IMR-90 (cell line): ENCODE measurements around the gene KAT2B. TPM values are rescaled to one million over a fixed set of nuclear protein-coding genes. Genes with fewer than 3 reads are reported as not detected.

ENCODE experiments used
- ATAC-seq: fragments of 200-7000 bp; cut with Tn5 transposase; 2 replicates; pipeline ENCODE4 v1.9.1; 2020; ENCODE audit warnings: low read depth, mild to moderate bottlenecking, moderate library complexity
- BruUV-seq: library from RNA; stranded (reverse); fragments of 400-500 nt; replicated peaks from 2 replicates; lab custom pipeline; 2021; lab: Mats Ljungman, UMichigan
- CTCF ChIA-PET: fragments of 300-600 bp; formaldehyde crosslinking; extraction: SDS; loops from one replicate; lab custom pipeline; 2021; ENCODE audit warnings: antibody characterized with exemption; lab: Yijun Ruan, JAX
- POLR2A ChIA-PET: fragments of 300-600 bp; sonication (Branson Sonifier 250); formaldehyde crosslinking; loops from one replicate; lab custom pipeline; 2022; ENCODE audit warnings: antibody characterized with exemption; ENCODE audit not compliant: unreplicated experiment; lab: Charles Lee
- DNase-seq: peaks from one replicate; pipeline ENCODE4 v3.0.0; 2013
- H2AFZ ChIP-seq: replicated peaks from 2 replicates; pipeline ENCODE3; 2013; ENCODE audit warnings: low read length, mild to moderate bottlenecking; ENCODE audit not compliant: poor library complexity
- H2AK5ac ChIP-seq: 2 replicates; pipeline ENCODE4 v1.6.1; 2013; ENCODE audit warnings: low read depth, low read length, inconsistent platforms
- H2AK9ac ChIP-seq: replicated peaks from 2 replicates; pipeline ENCODE3; 2013; ENCODE audit warnings: mild to moderate bottlenecking, low read depth, low read length, moderate library complexity; ENCODE audit not compliant: poor library complexity
- H2BK120ac ChIP-seq: 2 replicates; pipeline ENCODE4 v1.6.1; 2013; ENCODE audit warnings: low read depth, low read length, inconsistent platforms
- H2BK15ac ChIP-seq: 3 replicates; pipeline ENCODE4 v1.6.1; 2013; ENCODE audit warnings: low read depth, low read length, inconsistent platforms
- H2BK20ac ChIP-seq: 2 replicates; pipeline ENCODE4 v1.6.1; 2013; ENCODE audit warnings: low read depth, mild to moderate bottlenecking, inconsistent platforms, low read length, moderate library complexity
- H2BK5ac ChIP-seq: 2 replicates; pipeline ENCODE4 v1.6.1; 2013; ENCODE audit warnings: mild to moderate bottlenecking, low read depth, low read length, inconsistent platforms; ENCODE audit not compliant: poor library complexity, severe bottlenecking
- H3K14ac ChIP-seq: replicated peaks from 2 replicates; pipeline ENCODE4 v1.6.1; 2013; ENCODE audit warnings: low read depth, low read length, inconsistent platforms
- H3K18ac ChIP-seq: 2 replicates; pipeline ENCODE4 v1.6.1; 2013; ENCODE audit warnings: low read depth, low read length, control low read depth
- H3K23ac ChIP-seq: 2 replicates; pipeline ENCODE4 v1.6.1; 2013; ENCODE audit warnings: low read depth, low read length, inconsistent platforms
- H3K27ac ChIP-seq: 2 replicates; pipeline ENCODE4 v1.5.1; 2013; ENCODE audit warnings: mild to moderate bottlenecking, control low read depth, low read length; ENCODE audit not compliant: insufficient read depth
- H3K27me3 ChIP-seq: 2 replicates; pipeline ENCODE4 v1.6.1; 2013; ENCODE audit warnings: low read length; ENCODE audit not compliant: control insufficient read depth, insufficient read depth
- H3K36me3 ChIP-seq: 2 replicates; pipeline ENCODE4 v1.6.1; 2013; ENCODE audit warnings: low read length, mixed read lengths; ENCODE audit not compliant: control insufficient read depth, insufficient read depth
- H3K4ac ChIP-seq: 2 replicates; pipeline ENCODE4 v1.6.1; 2013; ENCODE audit warnings: low read depth, low read length, inconsistent platforms
- H3K4me1 ChIP-seq: 2 replicates; pipeline ENCODE4 v1.6.1; 2013; ENCODE audit warnings: low read length, mixed read lengths; ENCODE audit not compliant: control insufficient read depth, insufficient read depth
- H3K4me2 ChIP-seq: 2 replicates; pipeline ENCODE4 v1.6.1; 2013; ENCODE audit warnings: low read depth, mild to moderate bottlenecking, control low read depth, low read length, moderate library complexity
- H3K4me3 ChIP-seq: 2 replicates; pipeline ENCODE4 v1.5.1; 2013; ENCODE audit warnings: low read depth, mild to moderate bottlenecking, control low read depth, low read length, moderate library complexity; ENCODE audit not compliant: insufficient read depth
- H3K56ac ChIP-seq: 2 replicates; pipeline ENCODE4 v1.6.1; 2013; ENCODE audit warnings: low read length, inconsistent platforms; ENCODE audit not compliant: insufficient read depth; ENCODE audit errors: extremely low read depth
- H3K79me1 ChIP-seq, 2 experiments: 2 replicates each; pipeline ENCODE4 v1.6.1; 2013; ENCODE audit warnings: low read length in 2 of 2, inconsistent platforms in 1 of 2, low read depth in 1 of 2
- H3K9ac ChIP-seq: 2 replicates; pipeline ENCODE4 v1.6.1; 2013; ENCODE audit warnings: low read depth, low read length, control low read depth
- H3K9me1 ChIP-seq: 2 replicates; pipeline ENCODE4 v1.6.1; 2013; ENCODE audit warnings: low read length, inconsistent platforms; ENCODE audit not compliant: insufficient read depth
- H3K9me3 ChIP-seq: 2 replicates; pipeline ENCODE4 v1.6.1; 2013; ENCODE audit warnings: low read length; ENCODE audit not compliant: control insufficient read depth, insufficient read depth
- H4K20me1 ChIP-seq: 2 replicates; pipeline ENCODE4 v1.6.1; 2013; ENCODE audit warnings: low read length, inconsistent platforms; ENCODE audit not compliant: insufficient read depth
- H4K5ac ChIP-seq: 2 replicates; pipeline ENCODE4 v1.6.1; 2013; ENCODE audit warnings: mild to moderate bottlenecking, low read depth, low read length, control low read depth
- H4K8ac ChIP-seq, 2 experiments: 2 replicates each; pipeline ENCODE4 v1.6.1; 2013; ENCODE audit warnings: low read depth in 2 of 2, low read length in 2 of 2, control low read depth in 1 of 2, inconsistent platforms in 1 of 2
- H4K91ac ChIP-seq: 2 replicates; pipeline ENCODE4 v1.6.1; 2013; ENCODE audit warnings: low read depth, low read length, inconsistent platforms; ENCODE audit not compliant: insufficient read depth
- BHLHE40 ChIP-seq: fragments of 150-350 bp; IDR thresholded peaks from 2 replicates; pipeline ENCODE4 v1.6.1; 2016; ENCODE audit warnings: mild to moderate bottlenecking, low read depth, low read length
- CEBPB ChIP-seq: IDR thresholded peaks from 2 replicates; pipeline ENCODE4 v1.6.1; 2012; ENCODE audit warnings: low read depth, low read length, improper control_type of control experiment
- CHD1 ChIP-seq: IDR thresholded peaks from 2 replicates; pipeline ENCODE4 v1.6.1; 2012; ENCODE audit warnings: low read depth, low read length, improper control_type of control experiment
- ELK1 ChIP-seq: fragments of 150-350 bp; IDR thresholded peaks from 2 replicates; pipeline ENCODE4 v1.6.1; 2016; ENCODE audit warnings: low read depth, mild to moderate bottlenecking, low read length, moderate library complexity, borderline replicate concordance
- FOS ChIP-seq: fragments of 150-350 bp; IDR thresholded peaks from 2 replicates; pipeline ENCODE4 v1.6.1; 2016; ENCODE audit warnings: low read depth, low read length
- MAFK ChIP-seq: IDR thresholded peaks from 2 replicates; pipeline ENCODE4 v1.6.1; 2012; ENCODE audit warnings: low read depth, low read length, improper control_type of control experiment
- MAZ ChIP-seq: IDR thresholded peaks from 2 replicates; pipeline ENCODE4 v1.6.1; 2012; ENCODE audit warnings: low read depth, mild to moderate bottlenecking, low read length, improper control_type of control experiment, moderate library complexity, borderline replicate concordance
- MXI1 ChIP-seq: IDR thresholded peaks from 2 replicates; pipeline ENCODE4 v1.6.1; 2012; ENCODE audit warnings: low read depth, mild to moderate bottlenecking, low read length, moderate library complexity, borderline replicate concordance
- NFE2L2 ChIP-seq: fragments of 150-350 bp; IDR thresholded peaks from 2 replicates; pipeline ENCODE4 v1.6.1; 2016; ENCODE audit warnings: low read depth, mild to moderate bottlenecking, low read length
- POLR2A ChIP-seq: IDR thresholded peaks from 2 replicates; pipeline ENCODE4 v1.6.1; 2012; ENCODE audit warnings: mild to moderate bottlenecking, low read depth, low read length
- RAD21 ChIP-seq: IDR thresholded peaks from 2 replicates; pipeline ENCODE4 v1.6.1; 2012; ENCODE audit warnings: low read length, improper control_type of control experiment
- RCOR1 ChIP-seq: IDR thresholded peaks from 2 replicates; pipeline ENCODE4 v1.6.1; 2012; ENCODE audit warnings: mild to moderate bottlenecking, low read length, improper control_type of control experiment; ENCODE audit not compliant: insufficient replicate concordance
- RFX5 ChIP-seq: IDR thresholded peaks from 2 replicates; pipeline ENCODE4 v1.8.0; 2012; ENCODE audit warnings: low read depth, mild to moderate bottlenecking, low read length, moderate library complexity
- SMC3 ChIP-seq: fragments of 150-350 bp; IDR thresholded peaks from 2 replicates; pipeline ENCODE4 v1.6.1; 2016; ENCODE audit warnings: low read depth, mild to moderate bottlenecking, antibody characterized with exemption, low read length, moderate library complexity
- USF2 ChIP-seq: fragments of 150-350 bp; IDR thresholded peaks from 2 replicates; pipeline ENCODE4 v1.6.1; 2017; ENCODE audit warnings: mild to moderate bottlenecking, antibody characterized with exemption, low read length, low read depth
- WGBS, 2 experiments: methylation state at CpG; one replicate each; pipeline versions ENCODE4 v1.1.5 to v1.1.7; 2013; ENCODE audit warnings: missing lambda C conversion rate in 2 of 2; ENCODE audit not compliant: insufficient read length in 1 of 2; ENCODE audit errors: extremely low coverage in 2 of 2; 5-methylcytosine and 5-hydroxymethylcytosine counted together
- dilution Hi-C: fragments of 300-500 bp; cut with HindIII; formaldehyde crosslinking; loops from one replicate; pipeline ENCODE4 v1.14.3; 2018; ENCODE audit warnings: low sequenced_read_pairs; ENCODE audit not compliant: unreplicated experiment
- in situ Hi-C: fragments of 300-500 bp; cut with MboI; formaldehyde crosslinking; loops from 3 replicates; pipeline ENCODE4 v1.14.3; 2019; ENCODE audit warnings: low sequenced_read_pairs, inconsistent platforms, mixed read lengths
- intact Hi-C: fragments of 100-400 bp; cut with micrococcal nuclease; formaldehyde crosslinking; loops from 2 replicates; pipeline ENCODE4 v1.10.0; 2022
- polyA plus RNA-seq, 3 experiments: library from polyadenylated mRNA; depleted of rRNA; stranded (reverse); fragments of >200 nt; gene quantifications; 2 replicates each; pipeline ENCODE4 v1.2.3, GENCODE V29; 2012; ENCODE audit warnings: low replicate concordance in 1 of 3
- total RNA-seq: library from RNA; depleted of rRNA; stranded (reverse); fragments of >200 nt; gene quantifications from 2 replicates; pipeline ENCODE4 v1.2.3, GENCODE V29; 2012
- TF ChIP-seq, protein P1 (sequence below): conservative IDR thresholded peaks from 2 replicates; pipeline ENCODE4 v1.5.1; 2012; ENCODE audit warnings: mild to moderate bottlenecking, low read depth, low read length, improper control_type of control experiment

Gene KAT2B
- total and polyA plus RNA-seq, 2 of the 4 experiments (the other 2 are of a cell fraction), result 2.0 to 2.2 TPM

DNA sequence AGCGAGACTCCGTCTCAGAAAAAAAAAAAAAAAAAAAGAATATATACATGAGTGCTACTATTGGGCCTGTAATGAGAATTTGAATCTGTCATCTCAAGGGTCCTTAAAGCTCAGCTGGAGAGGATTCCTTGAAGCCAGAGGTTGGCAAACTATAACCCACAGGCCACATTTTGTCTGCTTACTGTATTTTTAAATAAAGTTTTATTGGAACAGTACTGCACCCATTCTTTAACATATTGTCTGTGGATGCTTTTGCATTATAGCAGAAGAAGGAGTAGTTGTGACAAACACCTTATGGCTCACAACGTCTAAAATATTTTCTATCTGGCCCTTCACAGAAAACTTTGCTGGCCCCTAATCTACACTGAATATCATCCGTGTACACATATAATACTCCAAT, 85.0 kb downstream of the KAT2B start:
- H3K4me2 ChIP-seq, result no peak overlapping the region
- CTCF ChIA-PET, result no interaction called here
- no peaks in the 10 kb centered on the region for H3K9me3 ChIP-seq
- H3K14ac ChIP-seq, result no peak overlapping the region
- no peak overlapping the region for H3K27ac ChIP-seq
- H2BK120ac ChIP-seq, result no peak overlapping the region
- H2BK5ac ChIP-seq, result no peak overlapping the region
- H4K8ac ChIP-seq, result no peak overlapping the region
- no peak overlapping the region for H2BK15ac ChIP-seq
- intact Hi-C loops (no loop called here), dilution Hi-C loops (no loop called here), in situ Hi-C loops (no loop called here)
- BruUV-seq, result no TSS peak
- H3K56ac ChIP-seq, result no peak overlapping the region
- no peak for DNase-seq
- no peak overlapping the region for H4K5ac ChIP-seq
- no peaks in the 10 kb centered on the region for H3K79me1 ChIP-seq
- H2AFZ ChIP-seq, result no peak overlapping the region
- no peak overlapping the region for H3K4ac ChIP-seq
- WGBS, 2 experiments, result no CpG with 5 or more reads among the region's 4 CpGs
- H2AK5ac ChIP-seq, result no peak overlapping the region
- no peak overlapping the region for H4K91ac ChIP-seq
- no peaks in the 10 kb centered on the region for H4K20me1 ChIP-seq
- no peak overlapping the region for H2BK20ac ChIP-seq
- POLR2A ChIA-PET, result no interaction called here
- H3K9ac ChIP-seq, result no peak overlapping the region
- H3K4me1 ChIP-seq, result no peaks in the 10 kb centered on the region
- ATAC-seq, result no peak
- H3K27me3 ChIP-seq, result no peaks in the 10 kb centered on the region
- TF ChIP-seq RAD21 (no peak), MAZ (no peak), SMC3 (no peak), BHLHE40 (no peak), POLR2A (no peak), ELK1 (no peak), CEBPB (no peak), USF2 (no peak), MXI1 (no peak), RFX5 (no peak), RCOR1 (no peak), MAFK (no peak), FOS (no peak), NFE2L2 (no peak), CHD1 (no peak)
- TF ChIP-seq, protein P1, sequence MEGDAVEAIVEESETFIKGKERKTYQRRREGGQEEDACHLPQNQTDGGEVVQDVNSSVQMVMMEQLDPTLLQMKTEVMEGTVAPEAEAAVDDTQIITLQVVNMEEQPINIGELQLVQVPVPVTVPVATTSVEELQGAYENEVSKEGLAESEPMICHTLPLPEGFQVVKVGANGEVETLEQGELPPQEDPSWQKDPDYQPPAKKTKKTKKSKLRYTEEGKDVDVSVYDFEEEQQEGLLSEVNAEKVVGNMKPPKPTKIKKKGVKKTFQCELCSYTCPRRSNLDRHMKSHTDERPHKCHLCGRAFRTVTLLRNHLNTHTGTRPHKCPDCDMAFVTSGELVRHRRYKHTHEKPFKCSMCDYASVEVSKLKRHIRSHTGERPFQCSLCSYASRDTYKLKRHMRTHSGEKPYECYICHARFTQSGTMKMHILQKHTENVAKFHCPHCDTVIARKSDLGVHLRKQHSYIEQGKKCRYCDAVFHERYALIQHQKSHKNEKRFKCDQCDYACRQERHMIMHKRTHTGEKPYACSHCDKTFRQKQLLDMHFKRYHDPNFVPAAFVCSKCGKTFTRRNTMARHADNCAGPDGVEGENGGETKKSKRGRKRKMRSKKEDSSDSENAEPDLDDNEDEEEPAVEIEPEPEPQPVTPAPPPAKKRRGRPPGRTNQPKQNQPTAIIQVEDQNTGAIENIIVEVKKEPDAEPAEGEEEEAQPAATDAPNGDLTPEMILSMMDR, result no peak
- H2AK9ac ChIP-seq, result no peak overlapping the region
- 0 out of 2 replicates have a peak, but pooled peaks cover 2% of the 10 kb centered on the region for H3K36me3 ChIP-seq
- H3K9me1 ChIP-seq, result no peaks in the 10 kb centered on the region
- no peak overlapping the region for H3K18ac ChIP-seq
- H3K4me3 ChIP-seq, result no peak overlapping the region
- H3K23ac ChIP-seq, result no peak overlapping the region
